ENCODE measurements around the gene JAK1.
"Not testable (repeated sequence)": the region's sequence is repeated elsewhere in the genome, so short reads cannot be mapped to it uniquely, and the experiment has no call there.

The JAK1 gene

GRCh38 chr1:64998425-64998948 is 32.1 kb upstream of the JAK1 start:
- H3K79me2 ChIP-seq (ENCODE audit: control insufficient read depth, insufficient read depth, low read length); H3K56ac ChIP-seq (ENCODE audit: low read length); H3K36me3 ChIP-seq (ENCODE audit: control insufficient read depth, insufficient read depth, low read length); H3K18ac ChIP-seq (ENCODE audit: low read length); H3K4me2 ChIP-seq (ENCODE audit: low read length); H2BK15ac ChIP-seq (replicated peaks; ENCODE audit: low read depth); H3K9ac ChIP-seq (ENCODE audit: low read length); H2BK120ac ChIP-seq (ENCODE audit: low read depth, low read length); H2BK5ac ChIP-seq (ENCODE audit: low read length); H4K8ac ChIP-seq (ENCODE audit: low read depth, low read length); H3K79me1 ChIP-seq (ENCODE audit: low read length); H2AK5ac ChIP-seq (ENCODE audit: low read length); H3K27ac ChIP-seq (ENCODE audit: low read depth, low read length); H3K4me1 ChIP-seq (ENCODE audit: control insufficient read depth, low read depth, low read length); H3K4me3 ChIP-seq (ENCODE audit: low read length); H3K27me3 ChIP-seq (ENCODE audit: insufficient read depth, low read length, poor library complexity); DNase-seq; H4K5ac ChIP-seq (ENCODE audit: low read length); H3K23ac ChIP-seq (ENCODE audit: low read length); H3K4ac ChIP-seq (ENCODE audit: low read depth, low read length): not testable (repeated sequence)
- WGBS (ENCODE audit: extremely low coverage, insufficient coverage, low lambda C conversion rate), result no CpG with 5 or more reads among the region's 4 CpGs

- Histone ChIP-seq H3K4me2 (ENCODE audit: low read length) (no peak overlapping the region), H2BK120ac (ENCODE audit: low read depth, low read length) (no peak overlapping the region), H3K23ac (ENCODE audit: low read length) (no peak overlapping the region), H4K8ac (ENCODE audit: low read depth, low read length) (no peak overlapping the region), H3K79me1 (ENCODE audit: low read length) (no peaks in the 10 kb centered on the region), H2BK15ac (replicated peaks; ENCODE audit: low read depth) (no peak overlapping the region), H3K4ac (ENCODE audit: low read depth, low read length) (no peak overlapping the region), H3K4me1 (ENCODE audit: control insufficient read depth, low read depth, low read length) (peaks cover 4% of the 10 kb centered on the region), H3K27ac (ENCODE audit: low read depth, low read length) (no peak overlapping the region), H3K56ac (ENCODE audit: low read length) (no peak overlapping the region), H2AK5ac (ENCODE audit: low read length) (no peak overlapping the region), H4K5ac (ENCODE audit: low read length) (no peak overlapping the region), H3K36me3 (ENCODE audit: control insufficient read depth, insufficient read depth, low read length) (no peaks in the 10 kb centered on the region), H2BK5ac (ENCODE audit: low read length) (no peak overlapping the region), H3K4me3 (ENCODE audit: low read length) (no peak overlapping the region), H3K9ac (ENCODE audit: low read length) (no peak overlapping the region), H3K27me3 (ENCODE audit: insufficient read depth, low read length, poor library complexity) (no peaks in the 10 kb centered on the region), H3K79me2 (ENCODE audit: control insufficient read depth, insufficient read depth, low read length) (no peaks in the 10 kb centered on the region), H3K18ac (ENCODE audit: low read length) (no peak overlapping the region)
- no CpG with 5 or more reads among the region's 6 CpGs for WGBS (ENCODE audit: extremely low coverage, insufficient coverage, low lambda C conversion rate)
- DNase-seq, result no peak
Measured at GRCh38 chr1:64996541-64997257, 30.4 kb upstream of the JAK1 start.

GRCh38 chr1:64995316-64995715 is 29.0 kb upstream of the JAK1 start:
- no peak overlapping the region for H3K23ac ChIP-seq (ENCODE audit: low read length)
- H3K4me3 ChIP-seq (ENCODE audit: low read length), result no peak overlapping the region
- no peaks in the 10 kb centered on the region for H3K27me3 ChIP-seq (ENCODE audit: insufficient read depth, low read length, poor library complexity)
- no peak overlapping the region for H2BK15ac ChIP-seq (replicated peaks; ENCODE audit: low read depth)
- H3K4me2 ChIP-seq (ENCODE audit: low read length), result no peak overlapping the region
- no peaks in the 10 kb centered on the region for H3K36me3 ChIP-seq (ENCODE audit: control insufficient read depth, insufficient read depth, low read length)
- H3K79me1 ChIP-seq (ENCODE audit: low read length), result no peaks in the 10 kb centered on the region
- no peak for DNase-seq
- no peak overlapping the region for H3K27ac ChIP-seq (ENCODE audit: low read depth, low read length)
- H3K4ac ChIP-seq (ENCODE audit: low read depth, low read length), result no peak overlapping the region
- no peaks in the 10 kb centered on the region for H3K79me2 ChIP-seq (ENCODE audit: control insufficient read depth, insufficient read depth, low read length)
- H2AK5ac ChIP-seq (ENCODE audit: low read length), result no peak overlapping the region
- no peak overlapping the region for H2BK120ac ChIP-seq (ENCODE audit: low read depth, low read length)
- H4K8ac ChIP-seq (ENCODE audit: low read depth, low read length), result no peak overlapping the region
- H3K4me1 ChIP-seq (ENCODE audit: control insufficient read depth, low read depth, low read length), result no peaks in the 10 kb centered on the region
- no peak overlapping the region for H3K56ac ChIP-seq (ENCODE audit: low read length)
- no peak overlapping the region for H4K5ac ChIP-seq (ENCODE audit: low read length)
- WGBS (ENCODE audit: extremely low coverage, insufficient coverage, low lambda C conversion rate), result no CpG with 5 or more reads among the region's 5 CpGs
- H3K18ac ChIP-seq (ENCODE audit: low read length), result no peak overlapping the region
- H3K9ac ChIP-seq (ENCODE audit: low read length), result no peak overlapping the region
- no peak overlapping the region for H2BK5ac ChIP-seq (ENCODE audit: low read length)

GRCh38 chr1:64986903-64987871 is 20.8 kb upstream of the JAK1 start:
- Histone ChIP-seq H2BK15ac (replicated peaks; ENCODE audit: low read depth) (no peak overlapping the region), H3K9ac (ENCODE audit: low read length) (no peak overlapping the region), H3K27me3 (ENCODE audit: insufficient read depth, low read length, poor library complexity) (no peaks in the 10 kb centered on the region), H3K56ac (ENCODE audit: low read length) (no peak overlapping the region), H2BK5ac (ENCODE audit: low read length) (no peak overlapping the region), H4K8ac (ENCODE audit: low read depth, low read length) (no peak overlapping the region), H3K4me1 (ENCODE audit: control insufficient read depth, low read depth, low read length) (no peaks in the 10 kb centered on the region), H3K4ac (ENCODE audit: low read depth, low read length) (no peak overlapping the region), H3K79me2 (ENCODE audit: control insufficient read depth, insufficient read depth, low read length) (no peaks in the 10 kb centered on the region), H3K36me3 (ENCODE audit: control insufficient read depth, insufficient read depth, low read length) (no peaks in the 10 kb centered on the region), H2BK120ac (ENCODE audit: low read depth, low read length) (no peak overlapping the region), H3K4me3 (ENCODE audit: low read length) (no peak overlapping the region), H3K27ac (ENCODE audit: low read depth, low read length) (no peak overlapping the region), H3K23ac (ENCODE audit: low read length) (no peak overlapping the region), H2AK5ac (ENCODE audit: low read length) (no peak overlapping the region), H4K5ac (ENCODE audit: low read length) (no peak overlapping the region), H3K18ac (ENCODE audit: low read length) (no peak overlapping the region), H3K4me2 (ENCODE audit: low read length) (no peak overlapping the region), H3K79me1 (ENCODE audit: low read length) (no peaks in the 10 kb centered on the region)
- WGBS (ENCODE audit: extremely low coverage, insufficient coverage, low lambda C conversion rate), result no CpG with 5 or more reads among the region's 3 CpGs
- no peak for DNase-seq

- Histone ChIP-seq H3K4ac (ENCODE audit: low read depth, low read length) (no peak overlapping the region), H3K4me2 (ENCODE audit: low read length) (no peak overlapping the region), H3K4me1 (ENCODE audit: control insufficient read depth, low read depth, low read length) (no peaks in the 10 kb centered on the region), H3K36me3 (ENCODE audit: control insufficient read depth, insufficient read depth, low read length) (no peaks in the 10 kb centered on the region), H3K18ac (ENCODE audit: low read length) (no peak overlapping the region), H2BK5ac (ENCODE audit: low read length) (no peak overlapping the region), H2BK120ac (ENCODE audit: low read depth, low read length) (no peak overlapping the region), H4K8ac (ENCODE audit: low read depth, low read length) (no peak overlapping the region), H3K79me2 (ENCODE audit: control insufficient read depth, insufficient read depth, low read length) (no peaks in the 10 kb centered on the region), H3K9ac (ENCODE audit: low read length) (no peak overlapping the region), H4K5ac (ENCODE audit: low read length) (no peak overlapping the region), H3K27me3 (ENCODE audit: insufficient read depth, low read length, poor library complexity) (no peaks in the 10 kb centered on the region), H2BK15ac (replicated peaks; ENCODE audit: low read depth) (no peak overlapping the region), H3K79me1 (ENCODE audit: low read length) (no peaks in the 10 kb centered on the region), H3K27ac (ENCODE audit: low read depth, low read length) (no peak overlapping the region), H2AK5ac (ENCODE audit: low read length) (no peak overlapping the region), H3K4me3 (ENCODE audit: low read length) (no peak overlapping the region), H3K23ac (ENCODE audit: low read length) (no peak overlapping the region), H3K56ac (ENCODE audit: low read length) (no peak overlapping the region)
- DNase-seq, result no peak
- WGBS (ENCODE audit: extremely low coverage, insufficient coverage, low lambda C conversion rate), result no CpG with 5 or more reads among the region's 3 CpGs
Measured at GRCh38 chr1:64984737-64985136, 18.4 kb upstream of the JAK1 start.
